Common myeloid progenitor, CD34-positive (primary cell): Measurements from ENCODE around the gene C12orf75.
A peak's percentile ranks its signal among the peaks of the same experiment; 100 is the strongest.

Experiments used
- CTCF ChIA-PET: fragments of 350-600 bp; sonication (Branson Sonifier 250); formaldehyde crosslinking; loops from one replicate; lab custom pipeline; 2021; ENCODE audit warnings: antibody characterized with exemption; lab: Charles Lee
- POLR2A ChIA-PET: fragments of 350-600 bp; sonication (Branson Sonifier 250); formaldehyde crosslinking; loops from one replicate; lab custom pipeline; 2021; ENCODE audit warnings: antibody characterized with exemption; lab: Charles Lee
- DNase-seq, 3 donors: peaks; one replicate each; pipeline versions ENCODE4 v3.0.0 to v3.0.0-alpha.2; 2013
- H3K27ac ChIP-seq, 2 experiments: 1 replicate in 1 of 2; 2 replicates in 1 of 2; pipeline ENCODE4 v1.7.0; 2013; ENCODE audit warnings: inconsistent platforms in 2 of 2, low read length in 2 of 2, mild to moderate bottlenecking in 2 of 2, low read depth in 1 of 2, moderate library complexity in 1 of 2; ENCODE audit not compliant: severe bottlenecking in 2 of 2, insufficient read depth in 1 of 2, poor library complexity in 1 of 2
- H3K27me3 ChIP-seq, 5 experiments: replicated peaks in 2 of 5; 1 replicate in 3 of 5; 2 replicates in 2 of 5; pipeline versions ENCODE4 v1.6.1 to v1.7.0; 2013; ENCODE audit warnings: low read length in 4 of 5, mild to moderate bottlenecking in 2 of 5, moderate library complexity in 2 of 5, inconsistent platforms in 1 of 5; ENCODE audit not compliant: insufficient read depth in 5 of 5, control insufficient read depth in 4 of 5
- H3K36me3 ChIP-seq, 4 experiments: 1 replicate in 2 of 4; 2 replicates in 2 of 4; pipeline versions ENCODE4 v1.6.1 to v1.7.0; 2013; ENCODE audit warnings: low read length in 3 of 4, control low read depth in 1 of 4, mild to moderate bottlenecking in 1 of 4; ENCODE audit not compliant: control insufficient read depth in 4 of 4, insufficient read depth in 4 of 4
- H3K4me1 ChIP-seq, 4 experiments: 1 replicate in 3 of 4; 2 replicates in 1 of 4; pipeline versions ENCODE4 v1.6.1 to v1.7.1; 2013; ENCODE audit warnings: low read length in 3 of 4, mild to moderate bottlenecking in 3 of 4, control low read depth in 1 of 4, inconsistent platforms in 1 of 4, moderate library complexity in 1 of 4; ENCODE audit not compliant: control insufficient read depth in 4 of 4, insufficient read depth in 4 of 4; ENCODE audit errors: control extremely low read depth in 1 of 4
- H3K4me3 ChIP-seq, 7 experiments: 1 replicate in 4 of 7; 2 replicates in 3 of 7; pipeline versions ENCODE4 v1.5.1 to v1.7.0; 2013; ENCODE audit warnings: mild to moderate bottlenecking in 7 of 7, low read length in 6 of 7, moderate library complexity in 6 of 7, inconsistent platforms in 2 of 7, low read depth in 2 of 7, control low read depth in 1 of 7; ENCODE audit not compliant: insufficient read depth in 4 of 7, control insufficient read depth in 1 of 7; ENCODE audit errors: extremely low read depth in 1 of 7
- H3K9me3 ChIP-seq, 5 experiments: 1 replicate in 4 of 5; 2 replicates in 1 of 5; pipeline versions ENCODE4 v1.6.1 to v1.7.1; 2013; ENCODE audit warnings: low read length in 4 of 5, mild to moderate bottlenecking in 2 of 5, inconsistent platforms in 1 of 5, low read depth in 1 of 5, moderate library complexity in 1 of 5; ENCODE audit not compliant: control insufficient read depth in 4 of 5, insufficient read depth in 2 of 5; ENCODE audit errors: control extremely low read depth in 1 of 5
- WGBS: methylation state at CpG from one replicate; pipeline ENCODE4 v1.1.5; 2013; ENCODE audit not compliant: insufficient coverage; 5-methylcytosine and 5-hydroxymethylcytosine counted together

Gene C12orf75

GRCh38 chr12:105334001-105334400, 3.5 kb downstream of the C12orf75 start:
- Histone ChIP-seq H3K36me3 (no peaks in the 10 kb centered on the region), H3K4me1 (peaks cover 0 to 70% (median 25%) of the 10 kb centered on the region in 4 experiments), H3K9me3 (no peaks in the 10 kb centered on the region), H3K27ac (no peak overlapping the region), H3K4me3 (no peak overlapping the region), H3K27me3 (no peaks in the 10 kb centered on the region)
- DNase-seq: no peak
- WGBS: 100% methylated on average over 2 of the region's 3 CpGs
- ChIA-PET CTCF (interaction anchor here (0.6 kb wide), 1 partner anchor 23 kb away, joined by 3 read pairs; no protein-coding TSS in a partner anchor), POLR2A (interaction anchor here (0.6 kb wide), 1 partner anchor 226 kb away, joined by 4 read pairs; no protein-coding TSS in a partner anchor)

GRCh38 chr12:105334582-105334981, 4.1 kb downstream of the C12orf75 start:
- Histone ChIP-seq H3K9me3 (no peaks in the 10 kb centered on the region), H3K27me3 (no peaks in the 10 kb centered on the region), H3K4me1 (peaks cover 0 to 64% (median 25%) of the 10 kb centered on the region in 4 experiments), H3K4me3 (no peak overlapping the region), H3K36me3 (no peaks in the 10 kb centered on the region), H3K27ac (no peak overlapping the region)
- no peak for DNase-seq
- ChIA-PET CTCF (interaction anchor here (1.1 kb wide), 1 partner anchor 45 kb away, joined by 5 read pairs; no protein-coding TSS in a partner anchor), POLR2A (interaction anchor here (0.6 kb wide), 1 partner anchor 226 kb away, joined by 4 read pairs; no protein-coding TSS in a partner anchor)
- no CpG with 5 or more reads among the region's 4 CpGs for WGBS

GRCh38 chr12:105335856-105336255, 5.4 kb downstream of the C12orf75 start:
- no peak for DNase-seq
- ChIA-PET CTCF (no interaction called here), POLR2A (no interaction called here)
- Histone ChIP-seq H3K4me1 (peaks cover 0 to 56% (median 19%) of the 10 kb centered on the region in 4 experiments), H3K4me3 (no peak overlapping the region), H3K36me3 (peaks cover 0 to 4% (median 2%) of the 10 kb centered on the region in 4 experiments), H3K27ac (no peak overlapping the region), H3K27me3 (no peaks in the 10 kb centered on the region), H3K9me3 (peaks cover 0 to 7% (median 3%) of the 10 kb centered on the region in 5 experiments)
- WGBS: 95% methylated on average over 3 of the region's 5 CpGs

GRCh38 chr12:105336411-105336810, 5.9 kb downstream of the C12orf75 start:
- no peak overlapping the region for H3K4me3 ChIP-seq
- ChIA-PET CTCF (no interaction called here), POLR2A (no interaction called here)
- H3K9me3 ChIP-seq: peaks cover 0 to 12% (median 8%) of the 10 kb centered on the region in 5 experiments
- H3K36me3 ChIP-seq: peaks cover 2 to 6% (median 3%) of the 10 kb centered on the region in 4 experiments
- no peaks in the 10 kb centered on the region for H3K27me3 ChIP-seq
- DNase-seq: peak in 2 of 3 donors; percentile 13 to 43
- H3K4me1 ChIP-seq: peaks cover 0 to 55% (median 15%) of the 10 kb centered on the region in 4 experiments
- H3K27ac ChIP-seq: no peak overlapping the region
- WGBS: 94% methylated on average over 6 of the region's 7 CpGs

- H3K36me3 ChIP-seq: peaks cover 2 to 7% (median 4%) of the 10 kb centered on the region in 4 experiments
- ChIA-PET CTCF (no interaction called here), POLR2A (no interaction called here)
- H3K27ac ChIP-seq: no peak overlapping the region
- no peak overlapping the region for H3K4me3 ChIP-seq
- peaks cover 0 to 16% (median 9%) of the 10 kb centered on the region in 5 experiments for H3K9me3 ChIP-seq
- peaks cover 0 to 45% (median 6%) of the 10 kb centered on the region in 4 experiments for H3K4me1 ChIP-seq
- DNase-seq: peak; percentile 49 to 85 (median 76)
- 77% methylated on average over 3 of the region's 3 CpGs for WGBS
- H3K27me3 ChIP-seq: no peaks in the 10 kb centered on the region
Measured at GRCh38 chr12:105337391-105337790, 6.9 kb downstream of the C12orf75 start.

GRCh38 chr12:105338966-105339365, 8.5 kb downstream of the C12orf75 start:
- Histone ChIP-seq H3K27me3 (no peaks in the 10 kb centered on the region), H3K4me1 (peaks cover 0 to 35% (median 6%) of the 10 kb centered on the region in 4 experiments), H3K36me3 (peaks cover 2 to 7% (median 4%) of the 10 kb centered on the region in 4 experiments), H3K27ac (no peak overlapping the region), H3K9me3 (peaks cover 0 to 16% (median 9%) of the 10 kb centered on the region in 5 experiments), H3K4me3 (no peak overlapping the region)
- WGBS: no CpG with 5 or more reads among the region's 1 CpG
- ChIA-PET POLR2A (no interaction called here), CTCF (interaction anchor here (0.8 kb wide), 1 partner anchor 18 kb away, joined by 3 read pairs; no protein-coding TSS in a partner anchor)
- DNase-seq: no peak

- WGBS: 100% methylated on average over 1 of the region's 2 CpGs
- Histone ChIP-seq H3K4me3 (no peak overlapping the region), H3K36me3 (peaks cover 2 to 7% (median 4%) of the 10 kb centered on the region in 4 experiments), H3K4me1 (peaks cover 0 to 16% (median 5%) of the 10 kb centered on the region in 4 experiments), H3K9me3 (peaks cover 0 to 16% (median 9%) of the 10 kb centered on the region in 5 experiments), H3K27me3 (no peaks in the 10 kb centered on the region), H3K27ac (no peak overlapping the region)
- ChIA-PET CTCF (interaction anchor here (1.2 kb wide), 1 partner anchor 10 kb away, joined by 4 read pairs; no protein-coding TSS in a partner anchor), POLR2A (no interaction called here)
- no peak for DNase-seq
Measured at GRCh38 chr12:105341010-105341409, 10.5 kb downstream of the C12orf75 start.
